SU-DHL-6 (cell line): ENCODE data around the gene TAGLN.

ENCODE experiments used
- CTCF ChIP-seq: fragments of 200-600 bp; sonication (generic); IDR thresholded peaks from one replicate; pipeline ENCODE4 v1.5.1; 2017; ENCODE audit warnings: antibody characterized with exemption, mild to moderate bottlenecking, low read length, moderate library complexity; ENCODE audit not compliant: insufficient read depth, poor library complexity, severe bottlenecking
- EZH2phosphoT487 ChIP-seq: fragments of 200-600 bp; sonication (generic), shearing (Covaris generic); conservative IDR thresholded peaks from 2 replicates; pipeline ENCODE4 v1.6.1; 2018; ENCODE audit warnings: mild to moderate bottlenecking, antibody characterized with exemption, low read length, moderate library complexity, mixed read lengths

- TF ChIP-seq CTCF, result no peak
- no peak for TF ChIP-seq EZH2phosphoT487
Measured at GRCh38 chr11:117197006-117197405, 2.2 kb upstream of the TAGLN start.
